Vagina (tissue), 2 donors: ENCODE data around the gene DCDC2C.

Experiments used
- POLR2A ChIP-seq, 2 donors: fragments of 450-650 bp; IDR thresholded peaks; one replicate each; pipeline ENCODE4 v1.6.1; 2017; ENCODE audit warnings: antibody characterized with exemption in 2 of 2, mild to moderate bottlenecking in 2 of 2, moderate library complexity in 2 of 2
- POLR2AphosphoS5 ChIP-seq, 2 donors: sonication (generic); formaldehyde crosslinking; IDR thresholded peaks; one replicate each; pipeline ENCODE4 v1.9.0; 2017; ENCODE audit warnings: antibody characterized with exemption in 2 of 2, mild to moderate bottlenecking in 2 of 2, low read depth in 1 of 2; ENCODE audit not compliant: insufficient read depth in 1 of 2
- TF ChIP-seq, protein P1 (sequence below), 3 experiments: fragments of 450-650 bp in 2 of 3; fragments of 200-600 bp in 1 of 3; sonication (generic) in 1 of 3; IDR thresholded peaks; one replicate each; pipeline ENCODE4 v1.5.1; 2017 to 2019; ENCODE audit warnings: antibody characterized with exemption in 3 of 3, mild to moderate bottlenecking in 2 of 3, moderate library complexity in 2 of 3

DNA sequence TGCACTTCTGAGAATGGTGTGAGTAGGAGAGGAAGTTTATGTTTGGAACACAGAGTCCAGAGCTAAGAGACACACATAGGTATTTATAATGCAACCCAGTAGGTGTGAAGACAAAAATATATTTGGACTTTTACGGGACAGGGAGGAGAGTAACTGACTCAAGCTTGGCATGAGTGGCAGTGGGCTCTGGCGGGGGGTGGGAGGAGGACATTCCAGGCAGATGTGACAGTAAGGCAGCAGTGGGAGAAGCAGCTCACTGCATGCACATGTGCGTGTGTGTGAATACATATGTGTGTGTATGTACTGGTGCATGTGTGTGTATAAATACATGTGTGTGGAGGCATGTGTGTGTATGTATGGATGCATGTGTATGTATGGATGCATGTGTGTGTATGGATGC, 51.4 kb downstream of the DCDC2C start:
- TF ChIP-seq, protein P1, sequence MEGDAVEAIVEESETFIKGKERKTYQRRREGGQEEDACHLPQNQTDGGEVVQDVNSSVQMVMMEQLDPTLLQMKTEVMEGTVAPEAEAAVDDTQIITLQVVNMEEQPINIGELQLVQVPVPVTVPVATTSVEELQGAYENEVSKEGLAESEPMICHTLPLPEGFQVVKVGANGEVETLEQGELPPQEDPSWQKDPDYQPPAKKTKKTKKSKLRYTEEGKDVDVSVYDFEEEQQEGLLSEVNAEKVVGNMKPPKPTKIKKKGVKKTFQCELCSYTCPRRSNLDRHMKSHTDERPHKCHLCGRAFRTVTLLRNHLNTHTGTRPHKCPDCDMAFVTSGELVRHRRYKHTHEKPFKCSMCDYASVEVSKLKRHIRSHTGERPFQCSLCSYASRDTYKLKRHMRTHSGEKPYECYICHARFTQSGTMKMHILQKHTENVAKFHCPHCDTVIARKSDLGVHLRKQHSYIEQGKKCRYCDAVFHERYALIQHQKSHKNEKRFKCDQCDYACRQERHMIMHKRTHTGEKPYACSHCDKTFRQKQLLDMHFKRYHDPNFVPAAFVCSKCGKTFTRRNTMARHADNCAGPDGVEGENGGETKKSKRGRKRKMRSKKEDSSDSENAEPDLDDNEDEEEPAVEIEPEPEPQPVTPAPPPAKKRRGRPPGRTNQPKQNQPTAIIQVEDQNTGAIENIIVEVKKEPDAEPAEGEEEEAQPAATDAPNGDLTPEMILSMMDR (IDR thresholded peaks at IDR 0.05) = no peak
- TF ChIP-seq POLR2A (IDR thresholded peaks at IDR 0.05) (no peak), POLR2AphosphoS5 (IDR thresholded peaks at IDR 0.05; ENCODE audit: insufficient read depth in 1 of 2, low read depth in 1 of 2) (no peak)
